Activated effector memory CD4-positive, alpha-beta T cell treated with anti-CD3 and anti-CD28 coated beads, Interleukin-2, amount 50 U/mL, for 16 hours (primary cell): ENCODE measurements around the gene NARF.
"Not testable (repeated sequence)": the region's sequence is repeated elsewhere in the genome, so short reads cannot be mapped to it uniquely, and the experiment has no call there.

Experiments
- DNase-seq: peaks from one replicate; pipeline ENCODE4 v3.0.0-alpha.2; 2020

Gene NARF

GRCh38 chr17:82503728-82504308 is 45.3 kb downstream of the NARF start:
- no peak for DNase-seq

- no peak for DNase-seq
Measured at GRCh38 chr17:82505296-82505695, 46.8 kb downstream of the NARF start.

- peak; percentile 73 for DNase-seq
Measured at GRCh38 chr17:82506402-82506801, 47.9 kb downstream of the NARF start.

- DNase-seq: no peak
Measured at GRCh38 chr17:82507631-82508175, 49.2 kb downstream of the NARF start.

DNA sequence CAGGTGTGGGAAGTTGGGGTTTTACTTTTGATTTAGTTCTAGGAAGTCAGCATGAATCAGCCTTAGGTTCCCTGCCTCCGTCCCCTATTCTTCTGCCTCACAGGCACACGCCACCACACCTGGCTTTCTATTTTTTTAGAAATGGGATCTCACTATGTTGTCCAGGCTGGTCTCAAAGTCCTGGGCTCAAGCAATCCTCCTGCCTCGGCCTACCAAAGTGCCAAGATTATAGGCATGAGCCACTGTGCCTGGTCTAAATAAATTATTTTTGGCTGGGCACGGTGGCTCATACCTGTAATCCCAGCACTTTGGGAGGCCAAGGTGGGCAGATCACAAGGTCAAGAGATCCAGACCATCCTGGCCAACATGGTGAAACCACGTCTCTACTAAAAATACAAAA is 53.1 kb downstream of the NARF start:
- not testable (repeated sequence) for DNase-seq

- DNase-seq: not testable (repeated sequence)
Measured at GRCh38 chr17:82513864-82514263, 55.3 kb downstream of the NARF start.

DNA sequence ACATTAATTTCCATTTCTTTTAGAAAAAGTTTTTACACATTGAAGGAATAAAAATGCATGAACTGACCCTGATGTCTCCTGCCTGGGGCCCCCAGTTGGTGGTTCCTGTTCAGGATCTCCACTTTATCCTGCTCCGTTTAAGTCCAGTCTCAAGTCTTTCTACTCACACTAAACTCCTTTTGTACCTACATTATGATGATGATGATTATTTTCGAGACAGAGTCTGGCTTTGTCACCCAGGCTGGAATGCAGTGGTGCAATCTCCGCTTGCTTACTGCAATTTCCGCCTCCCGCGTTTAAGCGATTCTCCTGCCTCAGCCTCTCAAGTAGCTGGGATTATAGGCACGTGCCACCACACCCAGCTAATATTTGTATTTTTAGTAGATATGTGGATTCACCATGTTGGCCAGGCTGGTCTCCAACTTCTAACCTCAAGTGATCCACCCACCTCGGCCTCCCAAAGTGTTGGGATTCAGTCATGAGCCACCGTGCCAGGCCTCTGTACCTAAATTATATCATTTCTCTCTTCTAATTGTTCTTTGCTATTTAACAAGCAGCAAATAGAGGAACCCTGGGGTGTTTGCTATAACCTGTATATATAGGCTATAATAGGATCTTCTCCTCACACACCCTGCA is 58.8 kb downstream of the NARF start:
- no peak for DNase-seq

DNA sequence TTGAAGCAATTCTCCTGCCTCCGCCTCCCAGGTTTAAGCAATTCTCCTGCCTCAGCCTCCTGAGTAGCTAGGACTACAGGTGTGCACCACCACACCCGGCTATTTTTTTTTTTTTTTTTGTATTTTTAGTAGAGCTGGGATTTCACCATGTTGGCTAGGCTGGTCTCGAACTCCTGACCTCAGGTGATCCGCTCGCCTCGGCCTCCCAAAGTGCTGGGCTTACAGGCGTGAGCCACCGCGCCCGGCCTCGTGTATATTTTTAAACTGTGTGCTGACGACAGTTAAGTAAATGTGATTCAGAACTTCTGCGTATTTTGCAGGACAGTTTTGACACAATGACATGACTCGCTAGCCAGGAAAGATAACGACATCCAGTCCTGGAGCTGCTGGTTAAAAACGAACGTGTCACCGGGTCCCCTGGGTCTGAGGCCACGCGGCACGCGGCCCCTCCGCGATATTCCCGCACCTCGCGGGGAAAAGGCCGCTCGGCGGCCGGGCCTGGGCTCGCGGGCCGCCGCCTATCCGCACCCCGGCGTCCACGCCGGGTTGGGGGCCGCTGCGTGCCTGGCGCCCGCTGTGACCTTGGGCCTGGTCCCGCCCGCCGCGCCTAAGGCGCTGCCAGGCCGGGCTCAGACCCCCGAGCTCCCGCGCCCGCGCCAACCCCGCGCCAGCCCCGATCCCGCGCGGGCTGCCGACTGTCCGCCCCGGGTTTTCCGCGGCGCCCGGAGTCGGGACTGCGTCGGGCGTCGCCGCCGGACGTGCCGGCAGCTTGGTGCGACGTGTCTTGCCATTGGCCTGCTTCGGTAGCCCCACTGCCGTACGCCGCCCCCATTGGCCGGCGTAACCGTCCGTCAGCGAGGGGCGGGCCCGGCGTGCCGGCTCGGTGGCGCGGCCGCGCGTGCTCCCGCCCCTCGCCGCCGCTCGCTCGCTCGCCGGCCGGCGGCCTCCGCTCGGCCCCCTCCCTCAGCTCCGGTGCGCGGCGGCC is 60.6 kb downstream of the NARF start, which contains the start of gene FOXK2:
Gene FOXK2 (plus strand): TSS at position 907 of the 985 bp plus-strand sequence. CDS start 157 bp downstream, outside the sequence.
- DNase-seq: peak; percentile 98

DNA sequence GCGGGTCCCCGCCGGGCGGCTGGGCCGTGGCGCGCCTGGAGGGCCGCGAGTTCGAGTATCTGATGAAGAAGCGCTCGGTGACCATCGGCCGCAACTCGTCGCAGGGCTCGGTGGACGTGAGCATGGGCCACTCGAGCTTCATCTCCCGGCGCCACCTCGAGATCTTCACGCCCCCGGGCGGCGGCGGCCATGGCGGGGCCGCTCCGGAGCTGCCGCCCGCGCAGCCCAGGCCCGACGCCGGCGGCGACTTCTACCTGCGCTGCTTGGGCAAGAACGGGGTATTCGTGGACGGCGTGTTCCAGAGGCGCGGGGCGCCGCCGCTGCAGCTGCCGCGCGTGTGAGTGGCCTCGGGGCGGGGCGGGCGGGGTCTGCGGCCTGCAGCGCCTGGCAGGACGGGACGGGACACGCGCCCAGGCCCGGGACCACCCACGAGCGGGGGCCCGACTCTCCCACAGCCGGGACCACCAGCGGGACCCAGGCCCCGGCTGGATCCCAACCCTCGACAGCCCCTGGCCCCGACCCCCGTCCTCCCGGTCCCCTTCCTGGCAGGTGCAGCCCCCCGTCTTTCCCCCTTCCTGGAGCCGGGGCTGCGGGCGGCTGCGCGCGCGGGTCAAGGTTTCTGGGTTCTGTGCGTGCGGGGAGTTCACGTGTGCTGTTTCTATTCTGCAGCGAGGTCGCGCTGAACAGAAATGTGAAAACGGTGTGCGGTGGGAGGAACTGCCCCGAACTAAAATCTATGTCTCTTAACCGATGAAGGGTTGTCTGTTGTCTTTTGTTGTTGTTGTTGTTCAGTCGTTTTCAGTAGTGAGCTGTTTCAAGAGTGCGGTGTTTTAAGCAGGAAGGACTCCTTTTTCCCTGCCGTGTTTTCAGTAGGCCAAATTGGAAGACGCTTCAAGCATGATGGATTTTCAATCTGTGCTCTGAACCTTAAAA is 61.7 kb downstream of the NARF start:
- peak; percentile 80 for DNase-seq

- no peak for DNase-seq
Measured at GRCh38 chr17:82524540-82524939, 66.0 kb downstream of the NARF start.

- no peak for DNase-seq
Measured at GRCh38 chr17:82525712-82526111, 67.2 kb downstream of the NARF start.

DNA sequence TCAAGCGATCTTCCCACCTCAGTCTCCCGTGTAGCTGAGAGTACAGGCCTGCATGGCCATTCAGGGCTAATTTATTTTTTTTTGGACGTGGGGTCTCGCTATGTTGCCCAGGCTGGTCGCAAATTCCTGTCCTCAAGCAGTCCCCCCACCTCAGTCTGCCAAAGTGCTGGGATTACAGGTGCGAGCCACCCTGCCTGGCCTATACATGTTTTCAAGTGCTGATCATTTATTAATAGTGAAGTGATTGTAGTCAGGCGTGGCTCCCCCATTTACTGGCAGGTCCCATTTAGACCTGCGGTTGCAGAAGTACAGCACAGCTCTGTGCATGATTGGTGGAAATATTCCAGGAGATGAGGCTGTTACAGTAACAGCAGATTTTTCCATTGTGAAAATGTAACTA is 69.4 kb downstream of the NARF start:
- DNase-seq: no peak

- DNase-seq: no peak
Measured at GRCh38 chr17:82528484-82529265, 70.1 kb downstream of the NARF start.

GRCh38 chr17:82529914-82530300 is 71.4 kb downstream of the NARF start:
- DNase-seq: no peak

GRCh38 chr17:82531431-82531881 is 72.9 kb downstream of the NARF start:
- no peak for DNase-seq

- no peak for DNase-seq
Measured at GRCh38 chr17:82534401-82534812, 75.9 kb downstream of the NARF start.

DNA sequence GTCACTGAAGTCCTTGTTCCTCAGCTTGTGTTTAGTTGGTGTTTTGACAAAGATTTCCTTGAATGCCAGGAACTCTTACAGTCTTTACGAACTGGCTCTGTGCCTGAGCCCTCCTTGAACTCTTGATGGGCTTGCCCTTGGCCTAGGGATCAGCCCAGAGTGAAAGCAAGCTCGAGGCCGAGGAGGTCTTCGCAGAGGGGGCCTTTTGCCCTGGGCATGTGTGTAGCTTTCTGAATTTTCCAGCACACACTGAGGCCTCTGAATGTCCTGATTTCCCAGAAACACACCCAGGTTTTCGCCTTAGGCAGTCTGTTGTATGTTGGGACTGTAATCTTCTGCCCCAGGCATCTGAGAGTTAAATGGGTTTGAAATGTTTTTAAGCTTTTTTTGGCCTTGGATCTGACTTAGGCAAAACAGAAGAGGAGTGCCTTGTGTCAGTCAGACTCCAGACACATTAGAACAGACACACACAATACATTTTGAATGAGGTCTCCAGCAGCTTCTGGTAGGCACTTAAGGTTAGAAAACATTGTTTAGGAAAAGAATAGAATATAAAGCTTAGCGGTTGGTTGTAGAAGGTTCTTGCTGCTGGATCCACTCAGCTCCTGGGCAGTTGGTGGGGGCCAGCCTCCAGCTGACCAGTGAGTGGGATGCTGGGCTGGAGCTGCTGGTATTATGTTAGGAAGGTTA is 78.1 kb downstream of the NARF start:
- DNase-seq: no peak

- DNase-seq: not testable (repeated sequence)
Measured at GRCh38 chr17:82537228-82537627, 78.7 kb downstream of the NARF start.

GRCh38 chr17:82539076-82539475 is 80.5 kb downstream of the NARF start:
- DNase-seq: not testable (repeated sequence)
